ENCODE results near the gene GDPD5.

GDPD5 gene

GRCh38 chr11:75422248-75423231 lies 103.2 kb downstream of the GDPD5 start:
- Histone ChIP-seq H3K27ac (ENCODE audit: low read depth, low read length) (no peak overlapping the region), H3K4me2 (ENCODE audit: low read length) (no peak overlapping the region), H3F3A (ENCODE audit: control insufficient read depth, insufficient read depth) (no peaks in the 10 kb centered on the region), H3K9me2 (replicated peaks; ENCODE audit: control insufficient read depth, low read length) (no peaks in the 10 kb centered on the region), H4K20me1 (ENCODE audit: control insufficient read depth, insufficient read depth, low read depth, low read length) (no peaks in the 10 kb centered on the region), H3K9me3 (ENCODE audit: control insufficient read depth, insufficient read depth, low read length) (no peaks in the 10 kb centered on the region), H3K79me2 (ENCODE audit: control insufficient read depth, low read length) (no peaks in the 10 kb centered on the region), H3K27me3 (ENCODE audit: control insufficient read depth, low read length) (no peaks in the 10 kb centered on the region), H3K36me3 (ENCODE audit: control insufficient read depth, low read length) (no peaks in the 10 kb centered on the region), H3K4me3 (ENCODE audit: low read length) (no peak overlapping the region), H3K4me1 (ENCODE audit: control insufficient read depth, low read length) (no peaks in the 10 kb centered on the region)
- no peak for TF ChIP-seq EZH2phosphoT487 (IDR thresholded peaks at IDR 0.05; ENCODE audit: borderline replicate concordance, low read length)
- TF ChIP-seq CTCF (IDR thresholded peaks at IDR 0.05; ENCODE audit: low read depth, low read length, poor library complexity, severe bottlenecking), result no peak

GRCh38 chr11:75421902-75422247 lies 103.9 kb downstream of the GDPD5 start:
- Histone ChIP-seq H3K4me2 (ENCODE audit: low read length) (no peak overlapping the region), H3K9me2 (replicated peaks; ENCODE audit: control insufficient read depth, low read length) (no peaks in the 10 kb centered on the region), H3K27me3 (ENCODE audit: control insufficient read depth, low read length) (no peaks in the 10 kb centered on the region), H3F3A (ENCODE audit: control insufficient read depth, insufficient read depth) (no peaks in the 10 kb centered on the region), H3K4me1 (ENCODE audit: control insufficient read depth, low read length) (no peaks in the 10 kb centered on the region), H3K27ac (ENCODE audit: low read depth, low read length) (no peak overlapping the region), H3K4me3 (ENCODE audit: low read length) (no peak overlapping the region), H4K20me1 (ENCODE audit: control insufficient read depth, insufficient read depth, low read depth, low read length) (no peaks in the 10 kb centered on the region), H3K36me3 (ENCODE audit: control insufficient read depth, low read length) (no peaks in the 10 kb centered on the region), H3K9me3 (ENCODE audit: control insufficient read depth, insufficient read depth, low read length) (no peaks in the 10 kb centered on the region), H3K79me2 (ENCODE audit: control insufficient read depth, low read length) (no peaks in the 10 kb centered on the region)
- TF ChIP-seq CTCF (IDR thresholded peaks at IDR 0.05; ENCODE audit: low read depth, low read length, poor library complexity, severe bottlenecking) (no peak), EZH2phosphoT487 (IDR thresholded peaks at IDR 0.05; ENCODE audit: borderline replicate concordance, low read length) (no peak)

- no peak overlapping the region for H3K27ac ChIP-seq (ENCODE audit: low read depth, low read length)
These were observed 104.6 kb downstream of the GDPD5 start for GRCh38 chr11:75421035-75421602.

More at GRCh38 chr11:75421035-75421602, 104.6 kb downstream of the GDPD5 start:
- Histone ChIP-seq H3K4me1 (ENCODE audit: control insufficient read depth, low read length) (no peaks in the 10 kb centered on the region), H4K20me1 (ENCODE audit: control insufficient read depth, insufficient read depth, low read depth, low read length) (no peaks in the 10 kb centered on the region), H3K4me3 (ENCODE audit: low read length) (no peak overlapping the region), H3K4me2 (ENCODE audit: low read length) (no peak overlapping the region), H3K79me2 (ENCODE audit: control insufficient read depth, low read length) (no peaks in the 10 kb centered on the region), H3K9me3 (ENCODE audit: control insufficient read depth, insufficient read depth, low read length) (no peaks in the 10 kb centered on the region), H3F3A (ENCODE audit: control insufficient read depth, insufficient read depth) (no peaks in the 10 kb centered on the region), H3K9me2 (replicated peaks; ENCODE audit: control insufficient read depth, low read length) (no peaks in the 10 kb centered on the region), H3K27me3 (ENCODE audit: control insufficient read depth, low read length) (no peaks in the 10 kb centered on the region), H3K36me3 (ENCODE audit: control insufficient read depth, low read length) (no peaks in the 10 kb centered on the region)
- TF ChIP-seq EZH2phosphoT487 (IDR thresholded peaks at IDR 0.05; ENCODE audit: borderline replicate concordance, low read length), result no peak
- TF ChIP-seq CTCF (IDR thresholded peaks at IDR 0.05; ENCODE audit: low read depth, low read length, poor library complexity, severe bottlenecking), result no peak

Measured in DOHH2 (cell line).